ENCODE data around the gene TNFRSF9.

The TNFRSF9 gene

GRCh38 chr1:7940745-7941436, at the start of gene TNFRSF9:
TSS of gene TNFRSF9 (minus strand) at chr1:7940839. CDS start at chr1:7939994, 845 bp downstream.
- Mint-ChIP-seq H3K4me1 (peaks cover 63% of the 10 kb centered on the region), H3K27ac (ENCODE audit: low read depth) (peak within 1 kb of the TSS; percentile 97), H3K4me3 (peak within 1 kb of the TSS; percentile 84), H3K36me3 (ENCODE audit: insufficient read depth) (peaks cover 9% of the 10 kb centered on the region), H3K27me3 (peaks cover 50% of the 10 kb centered on the region), H3K9me3 (no peaks in the 10 kb centered on the region)
- DNase-seq (ENCODE audit: low spot score in 2 of 2) = peak in 1 of 2 donors; percentile 31
- peak; percentile 67 for ATAC-seq (replicated peaks; ENCODE audit: extremely low read depth, poor library complexity, severe bottlenecking)

DNA sequence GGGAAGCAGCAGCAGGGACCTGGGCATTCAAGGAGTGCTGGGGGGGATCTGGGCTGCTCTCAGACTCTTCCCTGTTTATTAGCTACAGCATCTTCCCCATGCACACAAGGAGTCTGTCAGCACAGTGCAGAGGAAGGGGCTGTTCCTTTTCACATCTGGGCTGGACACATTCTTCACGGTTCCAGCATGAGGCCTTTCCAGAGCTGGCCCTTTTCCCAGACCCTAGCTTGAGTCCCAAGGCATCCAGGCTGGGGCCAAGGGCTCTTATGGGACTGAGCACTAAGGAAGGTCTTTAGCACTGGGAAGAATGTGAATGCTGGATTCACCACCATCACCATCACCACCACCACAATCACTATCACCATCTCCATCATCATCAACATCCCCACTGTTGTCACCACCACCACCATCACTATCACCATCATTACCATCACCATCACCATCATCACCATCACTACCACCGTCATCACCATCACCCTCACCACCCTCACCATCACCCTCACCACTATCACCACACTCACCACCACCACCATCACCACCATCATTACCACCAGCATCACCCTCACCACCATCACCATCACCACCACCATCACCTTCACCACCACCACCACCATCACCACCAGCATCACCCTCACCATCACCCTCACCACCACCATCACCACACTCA, 49.3 kb upstream of the TNFRSF9 start:
- no peaks in the 10 kb centered on the region for H3K27me3 Mint-ChIP-seq
- no peak for ATAC-seq (replicated peaks; ENCODE audit: extremely low read depth, poor library complexity, severe bottlenecking)
- DNase-seq (ENCODE audit: low spot score in 2 of 2) = no peak
- peaks cover 31% of the 10 kb centered on the region for H3K36me3 Mint-ChIP-seq (ENCODE audit: insufficient read depth)
- H3K4me1 Mint-ChIP-seq = no peaks in the 10 kb centered on the region
- peak overlapping the region; percentile 86 for H3K27ac Mint-ChIP-seq (ENCODE audit: low read depth)
- H3K4me3 Mint-ChIP-seq = peak overlapping the region; percentile 16
- peaks cover 10% of the 10 kb centered on the region for H3K9me3 Mint-ChIP-seq

- Mint-ChIP-seq H3K9me3 (peaks cover 10% of the 10 kb centered on the region), H3K27ac (ENCODE audit: low read depth) (no peak overlapping the region), H3K4me1 (peaks cover 5% of the 10 kb centered on the region), H3K36me3 (ENCODE audit: insufficient read depth) (peaks cover 35% of the 10 kb centered on the region), H3K4me3 (no peak overlapping the region), H3K27me3 (no peaks in the 10 kb centered on the region)
- DNase-seq (ENCODE audit: low spot score in 2 of 2) = no peak
- ATAC-seq (replicated peaks; ENCODE audit: extremely low read depth, poor library complexity, severe bottlenecking) = no peak
These were observed 47.9 kb upstream of the TNFRSF9 start for GRCh38 chr1:7988576-7988975.

DNA sequence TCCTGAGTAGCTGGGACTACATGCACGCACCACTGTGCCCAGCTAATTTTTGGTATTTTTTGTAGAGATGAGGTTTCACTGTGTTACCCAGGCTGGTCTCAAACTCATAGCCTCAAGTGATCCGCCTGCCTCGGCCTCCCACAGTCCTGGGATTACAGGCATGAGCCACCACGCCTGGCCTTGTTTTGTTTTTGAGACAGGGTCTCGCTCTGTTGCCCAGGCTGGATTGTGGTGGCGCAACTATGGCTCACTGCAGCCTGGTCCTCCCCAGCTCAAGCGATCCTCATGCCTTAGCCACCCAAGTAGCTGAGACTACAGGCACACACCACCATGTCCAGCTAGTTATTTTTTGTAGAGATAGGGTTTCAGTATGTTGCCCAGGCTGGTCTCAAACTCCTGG, 46.9 kb upstream of the TNFRSF9 start:
- H3K27ac Mint-ChIP-seq (ENCODE audit: low read depth) = no peak overlapping the region
- no peak for ATAC-seq (replicated peaks; ENCODE audit: extremely low read depth, poor library complexity, severe bottlenecking)
- no peak overlapping the region for H3K4me3 Mint-ChIP-seq
- H3K9me3 Mint-ChIP-seq = peaks cover 10% of the 10 kb centered on the region
- peaks cover 36% of the 10 kb centered on the region for H3K36me3 Mint-ChIP-seq (ENCODE audit: insufficient read depth)
- no peaks in the 10 kb centered on the region for H3K27me3 Mint-ChIP-seq
- no peak for DNase-seq (ENCODE audit: low spot score in 2 of 2)
- H3K4me1 Mint-ChIP-seq = peaks cover 11% of the 10 kb centered on the region

GRCh38 chr1:7985851-7986612, 45.4 kb upstream of the TNFRSF9 start:
- H3K9me3 Mint-ChIP-seq = peaks cover 10% of the 10 kb centered on the region
- no peak overlapping the region for H3K4me3 Mint-ChIP-seq
- H3K36me3 Mint-ChIP-seq (ENCODE audit: insufficient read depth) = peaks cover 39% of the 10 kb centered on the region
- H3K4me1 Mint-ChIP-seq = peaks cover 14% of the 10 kb centered on the region
- peak overlapping the region; percentile 41 for H3K27ac Mint-ChIP-seq (ENCODE audit: low read depth)
- DNase-seq (ENCODE audit: low spot score in 2 of 2) = no peak
- ATAC-seq (replicated peaks; ENCODE audit: extremely low read depth, poor library complexity, severe bottlenecking) = no peak
- H3K27me3 Mint-ChIP-seq = no peaks in the 10 kb centered on the region

- ATAC-seq (replicated peaks; ENCODE audit: extremely low read depth, poor library complexity, severe bottlenecking) (no peak), DNase-seq (ENCODE audit: low spot score in 2 of 2) (no peak)
- Mint-ChIP-seq H3K27me3 (no peaks in the 10 kb centered on the region), H3K36me3 (ENCODE audit: insufficient read depth) (peaks cover 42% of the 10 kb centered on the region), H3K4me3 (no peak overlapping the region), H3K9me3 (peaks cover 1% of the 10 kb centered on the region), H3K27ac (ENCODE audit: low read depth) (no peak overlapping the region), H3K4me1 (peaks cover 14% of the 10 kb centered on the region)
These were observed 44.2 kb upstream of the TNFRSF9 start for GRCh38 chr1:7984811-7985210.

GRCh38 chr1:7983086-7983778, 42.6 kb upstream of the TNFRSF9 start:
- no peak for DNase-seq (ENCODE audit: low spot score in 2 of 2)
- no peaks in the 10 kb centered on the region for H3K9me3 Mint-ChIP-seq
- no peak overlapping the region for H3K27ac Mint-ChIP-seq (ENCODE audit: low read depth)
- H3K27me3 Mint-ChIP-seq = no peaks in the 10 kb centered on the region
- peaks cover 14% of the 10 kb centered on the region for H3K4me1 Mint-ChIP-seq
- H3K36me3 Mint-ChIP-seq (ENCODE audit: insufficient read depth) = peaks cover 53% of the 10 kb centered on the region
- ATAC-seq (replicated peaks; ENCODE audit: extremely low read depth, poor library complexity, severe bottlenecking) = no peak
- H3K4me3 Mint-ChIP-seq = no peak overlapping the region

DNA sequence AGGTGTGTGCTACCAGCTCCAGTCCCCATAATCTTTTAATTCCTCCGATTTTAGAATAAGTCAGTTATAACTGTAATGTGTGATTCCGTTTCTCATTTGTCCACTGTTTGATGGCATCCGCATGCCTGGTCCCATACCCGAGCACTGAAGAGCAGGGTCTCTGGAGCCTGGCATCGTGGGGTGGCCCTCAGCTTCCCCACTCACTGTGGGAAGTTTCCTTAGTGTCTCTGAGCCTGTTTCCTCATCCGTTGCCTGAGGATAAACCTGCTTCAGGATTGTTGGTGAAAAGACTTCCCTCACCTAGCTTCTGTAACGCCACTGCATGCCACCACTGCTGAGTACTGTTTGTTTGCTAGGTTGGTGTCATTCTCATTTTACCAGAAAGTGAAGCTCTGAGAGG, 40.3 kb upstream of the TNFRSF9 start:
- ATAC-seq (replicated peaks; ENCODE audit: extremely low read depth, poor library complexity, severe bottlenecking) (no peak), DNase-seq (ENCODE audit: low spot score in 2 of 2) (no peak)
- Mint-ChIP-seq H3K36me3 (ENCODE audit: insufficient read depth) (peaks cover 49% of the 10 kb centered on the region), H3K27me3 (no peaks in the 10 kb centered on the region), H3K4me1 (peaks cover 14% of the 10 kb centered on the region), H3K9me3 (no peaks in the 10 kb centered on the region), H3K27ac (ENCODE audit: low read depth) (no peak overlapping the region), H3K4me3 (no peak overlapping the region)

DNA sequence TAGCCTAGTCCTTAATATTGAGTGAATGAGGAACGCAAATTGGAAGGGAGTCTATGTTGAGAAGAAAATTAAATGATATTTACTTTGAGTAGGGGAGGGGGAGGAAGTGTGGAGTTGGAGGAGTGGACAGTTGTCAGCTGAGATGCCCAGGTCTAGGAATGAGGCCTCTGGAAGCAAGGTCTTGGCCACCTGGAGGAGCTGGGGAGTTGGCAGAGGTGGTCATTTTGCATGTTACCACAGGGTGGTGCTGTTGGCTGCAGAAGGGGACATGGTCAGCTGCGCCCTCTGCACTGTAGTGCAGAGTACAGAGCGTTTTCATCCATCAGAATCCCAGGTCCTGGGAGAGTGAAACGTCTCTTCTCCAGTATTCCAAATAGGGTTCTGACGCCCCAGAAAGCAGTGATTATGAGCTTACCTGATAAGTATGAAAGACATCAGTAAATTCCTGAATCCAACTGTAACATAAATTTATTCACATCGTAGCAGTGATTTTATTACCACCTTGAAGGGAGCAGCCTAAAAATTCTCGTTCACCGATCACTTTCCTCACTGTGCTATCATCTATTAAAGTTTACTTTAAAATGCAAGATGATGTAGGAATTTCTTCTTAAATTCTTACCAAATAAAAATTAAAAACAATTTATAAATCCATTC, 34.7 kb upstream of the TNFRSF9 start:
- ATAC-seq (replicated peaks; ENCODE audit: extremely low read depth, poor library complexity, severe bottlenecking) (no peak), DNase-seq (ENCODE audit: low spot score in 2 of 2) (no peak)
- peak overlapping the region; percentile 68 for H3K27ac Mint-ChIP-seq (ENCODE audit: low read depth)
- H3K36me3 Mint-ChIP-seq (ENCODE audit: insufficient read depth) = peaks cover 57% of the 10 kb centered on the region
- peaks cover 13% of the 10 kb centered on the region for H3K4me1 Mint-ChIP-seq
- no peaks in the 10 kb centered on the region for H3K9me3 Mint-ChIP-seq
- H3K4me3 Mint-ChIP-seq = no peak overlapping the region
- H3K27me3 Mint-ChIP-seq = no peaks in the 10 kb centered on the region

GRCh38 chr1:7973086-7973485, 32.4 kb upstream of the TNFRSF9 start:
- no peak overlapping the region for H3K4me3 Mint-ChIP-seq
- no peaks in the 10 kb centered on the region for H3K27me3 Mint-ChIP-seq
- peaks cover 17% of the 10 kb centered on the region for H3K4me1 Mint-ChIP-seq
- no peak overlapping the region for H3K27ac Mint-ChIP-seq (ENCODE audit: low read depth)
- H3K36me3 Mint-ChIP-seq (ENCODE audit: insufficient read depth) = peaks cover 54% of the 10 kb centered on the region
- ATAC-seq (replicated peaks; ENCODE audit: extremely low read depth, poor library complexity, severe bottlenecking) (no peak), DNase-seq (ENCODE audit: low spot score in 2 of 2) (no peak)
- H3K9me3 Mint-ChIP-seq = no peaks in the 10 kb centered on the region

- no peak for DNase-seq (ENCODE audit: low spot score in 2 of 2)
- H3K27me3 Mint-ChIP-seq = no peaks in the 10 kb centered on the region
- no peaks in the 10 kb centered on the region for H3K9me3 Mint-ChIP-seq
- no peak overlapping the region for H3K4me3 Mint-ChIP-seq
- peaks cover 20% of the 10 kb centered on the region for H3K4me1 Mint-ChIP-seq
- H3K36me3 Mint-ChIP-seq (ENCODE audit: insufficient read depth) = peaks cover 55% of the 10 kb centered on the region
- no peak for ATAC-seq (replicated peaks; ENCODE audit: extremely low read depth, poor library complexity, severe bottlenecking)
- H3K27ac Mint-ChIP-seq (ENCODE audit: low read depth) = no peak overlapping the region
These were observed 31.6 kb upstream of the TNFRSF9 start for GRCh38 chr1:7972285-7972684.

DNA sequence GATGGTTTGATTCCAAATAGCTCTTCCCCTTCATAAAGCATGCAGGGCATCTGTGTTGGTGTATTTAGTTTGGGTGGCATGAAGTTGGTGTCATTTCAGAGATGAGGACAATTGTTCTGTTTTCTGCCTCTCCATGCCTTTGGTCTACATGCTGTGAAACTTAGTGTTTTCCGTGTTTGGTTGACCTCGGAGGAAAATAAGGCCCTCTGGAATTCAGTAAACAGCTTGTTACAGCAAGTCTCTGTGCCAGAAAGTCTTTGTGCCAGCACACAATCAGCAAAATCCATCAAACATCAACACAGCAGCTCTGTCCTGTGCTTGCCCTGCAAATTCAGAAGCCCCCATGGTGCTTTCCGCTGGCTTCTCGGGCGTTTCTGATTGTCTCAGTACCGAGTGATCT, 30.4 kb upstream of the TNFRSF9 start:
- Mint-ChIP-seq H3K27me3 (no peaks in the 10 kb centered on the region), H3K36me3 (ENCODE audit: insufficient read depth) (peaks cover 64% of the 10 kb centered on the region), H3K9me3 (no peaks in the 10 kb centered on the region), H3K4me3 (no peak overlapping the region), H3K4me1 (peaks cover 31% of the 10 kb centered on the region), H3K27ac (ENCODE audit: low read depth) (no peak overlapping the region)
- DNase-seq (ENCODE audit: low spot score in 2 of 2) (no peak), ATAC-seq (replicated peaks; ENCODE audit: extremely low read depth, poor library complexity, severe bottlenecking) (no peak)

Data from central memory CD8-positive, alpha-beta T cell (primary cell).